NCI-H748 (cell line): ENCODE results near the gene RNPEP.
"Not testable (repeated sequence)": the region's sequence is repeated elsewhere in the genome, so short reads cannot be mapped to it uniquely, and the experiment has no call there.

ENCODE experiments used
- DNase-seq: peaks from one replicate; lab custom pipeline; 2025; ENCODE audit not compliant: unreplicated experiment; lab: John Stamatoyannopoulos, UW

The RNPEP gene

DNA sequence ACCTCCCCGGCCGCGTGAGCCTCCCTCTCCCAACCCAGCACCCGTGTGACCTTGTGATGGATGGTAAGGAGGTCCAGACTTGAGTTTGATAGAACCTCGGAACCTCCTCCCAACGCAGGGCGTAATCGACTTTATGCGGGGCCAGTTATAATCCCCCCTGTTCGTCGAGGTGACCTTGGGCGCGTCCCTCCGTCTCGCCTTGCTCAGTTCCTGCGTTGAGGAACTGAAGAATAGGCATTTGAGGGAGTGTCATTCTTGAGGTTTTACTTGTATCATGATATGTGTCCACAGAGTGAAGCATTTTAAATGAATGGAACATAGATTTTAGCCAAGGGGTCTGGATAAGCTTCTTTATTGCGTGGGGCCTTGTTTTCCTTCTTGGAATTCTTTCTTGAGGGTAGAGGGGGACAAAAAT is 26.7 kb upstream of the RNPEP start:
- DNase-seq = peak; percentile 36

DNA sequence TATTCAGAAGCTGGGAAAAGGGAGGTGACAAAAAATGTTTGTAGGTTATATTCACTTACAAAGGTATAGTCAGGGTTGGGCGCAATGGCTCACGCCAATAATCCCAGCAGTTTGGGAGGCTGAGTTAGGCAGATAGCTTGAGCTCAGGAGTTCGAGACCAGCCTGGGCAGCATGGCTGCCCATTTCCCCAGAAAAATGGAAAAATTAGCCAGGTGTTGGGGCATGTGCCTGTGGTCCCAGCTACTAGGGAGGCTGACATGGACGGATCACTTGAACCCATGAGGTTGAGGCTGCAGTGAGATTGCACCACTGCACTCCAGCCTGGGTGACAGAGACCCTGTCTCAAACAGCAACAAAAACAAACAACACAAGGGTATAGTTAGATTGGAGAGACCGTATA is 24.1 kb upstream of the RNPEP start:
- DNase-seq = no peak

DNA sequence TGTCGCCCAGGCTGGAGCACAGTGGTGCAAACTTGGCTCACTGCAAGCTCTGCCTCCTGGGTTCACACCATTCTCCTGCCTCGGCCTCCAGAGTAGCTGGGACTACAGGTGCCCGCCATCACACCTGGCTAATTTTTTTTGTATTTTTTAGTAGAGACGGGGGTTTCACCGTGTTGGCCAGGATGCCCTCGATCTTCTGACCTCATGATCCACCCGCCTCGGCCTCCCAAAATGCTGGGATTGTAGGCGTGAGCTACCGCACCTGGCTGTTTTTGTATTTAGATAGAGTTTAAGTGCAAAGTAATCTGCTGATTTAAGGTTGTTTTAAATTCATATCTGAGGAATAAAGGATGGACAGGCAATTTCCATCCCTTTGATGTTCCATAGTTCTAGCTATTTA is 20.1 kb upstream of the RNPEP start:
- not testable (repeated sequence) for DNase-seq

DNA sequence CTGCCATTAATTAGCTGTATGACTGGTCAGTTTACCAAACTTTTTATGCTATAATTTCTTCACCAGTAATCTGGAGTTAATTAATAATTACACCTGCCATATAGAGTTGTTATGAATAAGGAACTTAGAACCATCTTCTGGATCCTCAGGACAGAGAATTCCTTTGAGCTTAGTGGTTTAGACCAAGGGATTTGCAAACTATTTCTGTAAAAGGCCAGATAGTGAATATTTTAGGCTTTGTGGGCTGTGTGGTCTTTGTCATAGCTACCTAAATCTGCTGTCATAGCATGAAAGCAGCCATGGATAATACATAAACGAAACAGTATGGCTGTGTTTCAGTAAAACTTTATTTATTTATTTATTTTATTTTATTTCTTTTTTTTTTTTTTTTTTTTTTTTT is 18.2 kb upstream of the RNPEP start:
- no peak for DNase-seq

- DNase-seq = no peak
Observed at GRCh38 chr1:201966171-201966570, 16.3 kb upstream of the RNPEP start.

GRCh38 chr1:201968202-201968925 is 14.1 kb upstream of the RNPEP start:
- no peak for DNase-seq

DNA sequence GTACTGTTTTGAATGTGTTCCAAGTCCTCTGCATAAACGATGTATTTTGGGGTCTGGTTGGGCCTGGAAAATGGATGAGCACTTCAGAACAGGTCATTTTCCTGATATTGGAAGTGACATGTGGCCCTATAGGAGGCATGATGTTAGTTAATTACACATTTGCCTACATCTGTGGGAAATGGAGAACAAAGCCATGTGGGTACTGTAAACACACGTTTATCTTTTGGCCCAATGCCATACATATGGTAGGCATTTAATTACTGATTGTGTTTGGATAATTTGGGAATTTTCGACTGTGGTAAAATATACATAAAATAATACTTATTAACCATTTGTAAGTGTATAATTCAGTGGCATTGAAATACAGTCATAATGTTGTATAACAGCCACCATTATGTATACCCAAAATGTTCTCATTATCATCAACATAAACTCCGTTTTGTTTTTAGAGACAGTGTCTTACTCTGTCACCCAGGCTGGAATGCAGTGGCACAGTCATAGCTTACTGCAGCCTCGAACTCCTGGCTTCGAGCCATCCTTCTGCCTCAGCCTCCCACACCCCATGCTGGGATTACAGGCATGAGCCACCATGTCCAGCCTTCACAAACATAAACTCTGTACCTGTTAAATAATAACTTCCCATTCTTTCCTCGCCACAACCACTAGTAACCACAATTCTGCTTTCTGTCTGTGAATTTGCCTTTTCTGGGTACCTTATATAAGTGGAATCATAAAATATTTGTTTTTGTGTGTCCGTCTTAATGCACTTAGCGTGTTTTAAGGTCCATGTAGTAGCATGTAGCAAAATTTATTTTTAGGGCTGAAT is 11.9 kb upstream of the RNPEP start:
- DNase-seq = peak; percentile 23

- DNase-seq = no peak
Observed at GRCh38 chr1:201982082-201982622, 296 bp upstream of the RNPEP start.

GRCh38 chr1:201983380-201983805 is 945 bp downstream of the RNPEP start:
- no peak for DNase-seq

GRCh38 chr1:201984446-201984845 is 2.0 kb downstream of the RNPEP start:
- DNase-seq = no peak

DNA sequence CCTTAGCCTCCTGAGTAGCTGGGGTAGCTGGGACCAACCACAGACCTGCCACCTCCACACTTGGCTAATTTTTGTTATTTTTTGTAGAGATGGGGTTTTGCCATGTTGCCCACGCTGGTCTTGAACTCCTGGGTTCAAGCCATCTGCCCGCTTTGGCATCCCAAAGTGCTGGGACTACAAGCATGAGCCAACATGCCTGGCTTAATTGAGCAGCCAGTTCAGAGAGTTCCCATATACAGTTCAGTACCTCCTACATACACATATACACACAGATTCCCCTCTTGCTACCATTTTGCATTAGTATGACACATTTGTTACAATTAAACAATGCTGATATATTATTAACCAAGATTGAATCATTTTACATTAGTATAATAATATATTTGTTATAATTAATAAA is 2.9 kb downstream of the RNPEP start:
- DNase-seq = no peak

- no peak for DNase-seq
Observed at GRCh38 chr1:201988601-201989000, 6.2 kb downstream of the RNPEP start.

DNA sequence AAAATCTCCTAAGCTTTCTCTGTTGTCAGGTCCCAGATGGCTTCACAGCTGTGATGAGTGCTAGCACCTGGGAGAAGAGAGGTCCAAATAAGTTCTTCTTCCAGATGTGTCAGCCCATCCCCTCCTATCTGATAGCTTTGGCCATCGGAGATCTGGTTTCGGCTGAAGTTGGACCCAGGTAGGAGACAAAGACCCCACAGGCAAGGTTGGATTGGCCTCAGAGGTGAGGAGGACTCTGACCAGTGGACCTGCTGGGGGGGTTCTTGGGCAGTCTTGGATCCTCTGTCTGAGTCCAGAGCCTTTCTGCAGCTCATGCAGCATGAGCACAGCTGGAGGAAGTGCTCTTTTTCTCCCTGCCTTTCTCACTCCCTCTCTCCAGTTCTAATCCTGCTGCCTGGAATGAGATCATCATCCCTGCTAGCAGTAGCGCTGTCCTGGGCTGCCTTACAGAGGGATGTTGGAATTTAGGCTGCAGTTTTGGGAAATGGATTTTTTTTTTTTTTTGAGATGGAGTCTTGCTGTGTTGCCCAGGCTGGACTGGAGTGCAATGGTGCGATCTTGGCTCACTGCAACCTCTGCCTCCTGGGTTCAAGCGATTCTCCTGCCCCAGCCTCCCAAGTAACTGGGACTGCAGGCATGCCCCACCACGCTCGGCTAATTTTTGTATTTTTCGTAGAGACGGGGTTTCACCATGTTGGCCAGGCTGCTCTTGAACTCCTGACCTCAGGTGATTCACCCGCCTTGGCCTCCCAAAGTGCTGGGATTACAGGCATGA is 7.1 kb downstream of the RNPEP start:
- DNase-seq = no peak

GRCh38 chr1:201990427-201990826 is 8.0 kb downstream of the RNPEP start:
- no peak for DNase-seq

GRCh38 chr1:201999625-202000238 is 17.3 kb downstream of the RNPEP start:
- DNase-seq = peak; percentile 63

- DNase-seq = no peak
Observed at GRCh38 chr1:202002507-202002906, 20.1 kb downstream of the RNPEP start.

GRCh38 chr1:202004711-202005110 is 22.3 kb downstream of the RNPEP start:
- no peak for DNase-seq

GRCh38 chr1:202005958-202006357 is 23.5 kb downstream of the RNPEP start:
- DNase-seq = no peak

GRCh38 chr1:202007304-202007703 is 24.9 kb downstream of the RNPEP start:
- DNase-seq = no peak

- peak; percentile 17 for DNase-seq
Observed at GRCh38 chr1:202007805-202008489, 25.5 kb downstream of the RNPEP start.
